ENCODE data around the gene VWF.

DNA sequence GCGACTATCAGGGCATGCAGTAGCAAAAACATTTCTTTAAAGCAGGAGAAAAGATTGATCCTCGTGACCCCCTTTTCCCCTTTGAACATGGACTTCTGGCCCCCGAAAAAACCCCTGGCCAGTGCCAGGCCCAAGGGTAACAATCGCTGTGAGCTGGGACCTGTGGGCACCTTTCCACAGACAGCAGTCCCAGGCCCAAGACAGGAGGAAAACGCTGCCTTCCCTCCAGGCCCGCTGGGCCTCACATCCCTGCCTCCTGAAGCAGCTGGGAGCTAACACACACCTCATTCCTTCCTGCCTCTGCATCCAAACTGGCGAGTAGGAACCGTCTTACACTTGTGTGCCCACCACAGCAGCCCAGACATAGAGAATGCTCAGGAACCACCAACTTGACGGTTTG lies 1.2 kb downstream of the VWF start:
- TF ChIP-seq, protein P1, sequence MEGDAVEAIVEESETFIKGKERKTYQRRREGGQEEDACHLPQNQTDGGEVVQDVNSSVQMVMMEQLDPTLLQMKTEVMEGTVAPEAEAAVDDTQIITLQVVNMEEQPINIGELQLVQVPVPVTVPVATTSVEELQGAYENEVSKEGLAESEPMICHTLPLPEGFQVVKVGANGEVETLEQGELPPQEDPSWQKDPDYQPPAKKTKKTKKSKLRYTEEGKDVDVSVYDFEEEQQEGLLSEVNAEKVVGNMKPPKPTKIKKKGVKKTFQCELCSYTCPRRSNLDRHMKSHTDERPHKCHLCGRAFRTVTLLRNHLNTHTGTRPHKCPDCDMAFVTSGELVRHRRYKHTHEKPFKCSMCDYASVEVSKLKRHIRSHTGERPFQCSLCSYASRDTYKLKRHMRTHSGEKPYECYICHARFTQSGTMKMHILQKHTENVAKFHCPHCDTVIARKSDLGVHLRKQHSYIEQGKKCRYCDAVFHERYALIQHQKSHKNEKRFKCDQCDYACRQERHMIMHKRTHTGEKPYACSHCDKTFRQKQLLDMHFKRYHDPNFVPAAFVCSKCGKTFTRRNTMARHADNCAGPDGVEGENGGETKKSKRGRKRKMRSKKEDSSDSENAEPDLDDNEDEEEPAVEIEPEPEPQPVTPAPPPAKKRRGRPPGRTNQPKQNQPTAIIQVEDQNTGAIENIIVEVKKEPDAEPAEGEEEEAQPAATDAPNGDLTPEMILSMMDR (IDR thresholded peaks at IDR 0.05), result no peak
- TF ChIP-seq POLR2A (IDR thresholded peaks at IDR 0.05) (no peak), EP300 (IDR thresholded peaks at IDR 0.05) (no peak), POLR2AphosphoS5 (IDR thresholded peaks at IDR 0.05) (no peak)

All from gastroesophageal sphincter (tissue), 3 donors.